ENCODE data around the gene SLC38A10.

Gene SLC38A10

DNA sequence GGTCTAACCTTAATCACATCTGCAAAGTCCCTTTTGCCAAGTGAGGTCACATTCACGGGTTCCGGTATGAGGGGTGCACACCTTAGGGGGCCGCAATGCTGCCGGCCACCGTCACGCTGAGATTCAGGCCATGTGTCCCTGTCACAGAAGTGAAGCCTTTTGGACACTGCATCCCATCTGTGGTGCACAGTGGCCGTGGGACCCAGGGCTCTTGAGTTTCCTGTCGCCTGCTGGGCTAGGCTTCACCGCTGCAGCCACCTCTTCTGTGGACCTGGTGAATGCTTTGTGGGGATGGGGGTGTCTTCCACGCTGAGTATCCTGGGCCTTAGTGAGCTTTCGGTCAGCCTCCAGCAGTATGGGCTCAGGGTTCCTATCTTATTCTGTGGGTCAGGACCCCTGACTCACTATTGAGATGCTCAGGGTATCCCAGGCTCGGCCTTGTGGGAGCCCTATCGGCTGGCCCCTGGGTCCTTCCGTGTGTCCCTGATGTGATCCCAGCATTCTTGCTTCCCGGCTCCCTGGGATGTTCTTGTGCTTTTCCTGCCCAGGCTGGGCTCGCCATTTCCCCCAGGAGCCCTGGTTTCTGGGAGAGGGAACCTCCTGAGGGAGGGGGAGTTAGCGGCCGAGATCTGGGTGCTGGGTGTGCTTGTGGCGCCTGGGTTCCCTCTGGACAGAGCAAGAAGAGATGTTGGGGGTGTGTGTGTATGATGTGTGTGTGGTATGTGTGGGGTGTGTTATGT, 4.9 kb upstream of the SLC38A10 start:
- Histone ChIP-seq H4K8ac (ENCODE audit: low read depth, low read length) (no peak overlapping the region), H2AK5ac (ENCODE audit: low read length) (no peak overlapping the region), H3K4me3 (ENCODE audit: low read length) (no peak overlapping the region), H3K18ac (ENCODE audit: low read length) (no peak overlapping the region), H3K4ac (ENCODE audit: low read depth, low read length) (no peak overlapping the region), H3K79me2 (ENCODE audit: control insufficient read depth, insufficient read depth, low read length) (no peaks in the 10 kb centered on the region), H3K4me2 (ENCODE audit: low read length) (no peak overlapping the region), H3K23ac (ENCODE audit: low read length) (no peak overlapping the region), H2BK5ac (ENCODE audit: low read length) (no peak overlapping the region), H4K5ac (ENCODE audit: low read length) (no peak overlapping the region), H3K56ac (ENCODE audit: low read length) (no peak overlapping the region), H2BK15ac (replicated peaks; ENCODE audit: low read depth) (no peak overlapping the region), H3K27me3 (ENCODE audit: insufficient read depth, low read length, poor library complexity) (no peaks in the 10 kb centered on the region), H3K79me1 (ENCODE audit: low read length) (no peaks in the 10 kb centered on the region), H3K9ac (ENCODE audit: low read length) (no peak overlapping the region), H3K4me1 (ENCODE audit: control insufficient read depth, low read depth, low read length) (peaks cover 2% of the 10 kb centered on the region), H3K27ac (ENCODE audit: low read depth, low read length) (no peak overlapping the region), H2BK120ac (ENCODE audit: low read depth, low read length) (no peak overlapping the region), H3K36me3 (ENCODE audit: control insufficient read depth, insufficient read depth, low read length) (no peaks in the 10 kb centered on the region)
- no CpG with 5 or more reads among the region's 19 CpGs for WGBS (ENCODE audit: extremely low coverage, insufficient coverage, low lambda C conversion rate)
- DNase-seq = no peak

DNA sequence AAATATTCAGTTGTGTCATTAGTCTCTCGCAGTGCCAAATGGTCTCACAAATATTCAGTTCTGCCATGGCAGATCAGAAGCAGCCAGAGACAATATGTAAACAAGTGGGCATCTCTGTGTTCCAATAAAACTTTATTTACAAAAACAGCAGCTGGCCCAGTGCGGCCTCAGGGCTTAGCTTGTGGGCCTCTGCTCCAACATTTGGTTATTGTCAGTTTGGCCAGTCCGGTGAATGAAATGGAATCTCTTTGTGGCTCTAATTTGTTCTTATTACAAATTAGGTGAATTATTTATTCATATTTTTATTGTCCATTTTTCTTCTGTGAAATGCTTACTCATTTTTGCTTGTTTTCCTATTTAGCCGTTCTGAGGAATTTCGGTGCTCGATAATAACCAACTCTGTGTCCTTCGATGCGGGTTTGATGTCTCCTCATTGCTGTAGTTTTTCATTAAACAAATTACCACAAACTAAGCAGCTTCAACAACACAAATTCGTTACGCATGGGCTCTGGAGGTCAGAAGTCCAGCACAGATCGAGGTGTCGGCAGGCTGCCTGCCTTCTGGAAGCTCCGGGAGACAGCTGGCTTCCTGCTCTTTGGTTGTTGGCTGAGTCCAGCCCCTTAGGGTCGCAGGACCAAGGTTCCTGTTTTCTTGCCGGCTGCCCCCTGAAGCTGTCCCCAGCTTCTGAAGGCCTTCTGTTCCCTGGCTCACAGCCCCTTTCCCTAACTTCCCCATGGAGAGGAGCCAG, 4.1 kb upstream of the SLC38A10 start:
- H3K9ac ChIP-seq (ENCODE audit: low read length) = no peak overlapping the region
- H3K18ac ChIP-seq (ENCODE audit: low read length) = no peak overlapping the region
- H3K23ac ChIP-seq (ENCODE audit: low read length) = no peak overlapping the region
- H4K8ac ChIP-seq (ENCODE audit: low read depth, low read length) = no peak overlapping the region
- no peak overlapping the region for H3K4ac ChIP-seq (ENCODE audit: low read depth, low read length)
- peaks cover 3% of the 10 kb centered on the region for H3K79me2 ChIP-seq (ENCODE audit: control insufficient read depth, insufficient read depth, low read length)
- H3K4me1 ChIP-seq (ENCODE audit: control insufficient read depth, low read depth, low read length) = peaks cover 3% of the 10 kb centered on the region
- H3K27ac ChIP-seq (ENCODE audit: low read depth, low read length) = no peak overlapping the region
- H3K27me3 ChIP-seq (ENCODE audit: insufficient read depth, low read length, poor library complexity) = no peaks in the 10 kb centered on the region
- no peak overlapping the region for H2BK15ac ChIP-seq (replicated peaks; ENCODE audit: low read depth)
- DNase-seq = no peak
- no peak overlapping the region for H3K4me3 ChIP-seq (ENCODE audit: low read length)
- H2BK120ac ChIP-seq (ENCODE audit: low read depth, low read length) = no peak overlapping the region
- no peaks in the 10 kb centered on the region for H3K36me3 ChIP-seq (ENCODE audit: control insufficient read depth, insufficient read depth, low read length)
- H2BK5ac ChIP-seq (ENCODE audit: low read length) = no peak overlapping the region
- no peak overlapping the region for H4K5ac ChIP-seq (ENCODE audit: low read length)
- no CpG with 5 or more reads among the region's 15 CpGs for WGBS (ENCODE audit: extremely low coverage, insufficient coverage, low lambda C conversion rate)
- peaks cover 1% of the 10 kb centered on the region for H3K79me1 ChIP-seq (ENCODE audit: low read length)
- H2AK5ac ChIP-seq (ENCODE audit: low read length) = no peak overlapping the region
- H3K56ac ChIP-seq (ENCODE audit: low read length) = peak overlapping the region; percentile 7
- no peak overlapping the region for H3K4me2 ChIP-seq (ENCODE audit: low read length)

DNA sequence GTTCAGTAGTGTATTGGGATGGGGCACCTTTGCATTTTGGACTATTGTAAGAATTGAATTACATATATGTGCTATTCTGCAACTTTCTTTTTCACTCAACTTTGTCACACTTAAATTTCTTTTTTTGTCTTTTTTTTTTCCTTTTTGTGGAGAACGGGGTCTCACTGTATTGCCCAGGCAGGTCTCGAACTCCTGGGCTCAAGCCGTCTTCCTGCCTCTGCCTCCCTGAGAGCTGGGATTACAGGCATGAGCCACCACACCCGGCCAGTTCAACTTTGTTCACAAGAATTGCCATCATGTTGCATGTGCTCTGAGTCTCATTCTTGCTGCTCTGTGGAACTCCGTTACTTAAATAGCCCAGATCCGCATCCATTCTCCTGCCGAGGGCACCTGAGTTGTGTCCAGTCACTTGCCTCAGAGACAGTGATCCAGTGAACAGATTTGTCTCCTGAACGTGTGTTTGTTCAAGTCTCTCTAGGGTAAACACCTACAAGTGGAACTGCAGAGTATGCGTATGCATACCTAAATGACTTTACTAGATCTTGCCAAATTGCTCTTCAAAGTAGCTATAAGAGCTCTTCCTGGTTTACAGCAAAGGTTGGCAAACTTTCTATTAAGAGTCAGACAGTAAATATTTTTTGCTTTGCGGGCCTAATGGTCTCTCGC, 3.4 kb upstream of the SLC38A10 start:
- Histone ChIP-seq H2BK5ac (ENCODE audit: low read length) (no peak overlapping the region), H2AK5ac (ENCODE audit: low read length) (no peak overlapping the region), H4K8ac (ENCODE audit: low read depth, low read length) (no peak overlapping the region), H3K79me1 (ENCODE audit: low read length) (peaks cover 2% of the 10 kb centered on the region), H2BK15ac (replicated peaks; ENCODE audit: low read depth) (no peak overlapping the region), H2BK120ac (ENCODE audit: low read depth, low read length) (no peak overlapping the region), H3K4ac (ENCODE audit: low read depth, low read length) (no peak overlapping the region), H3K36me3 (ENCODE audit: control insufficient read depth, insufficient read depth, low read length) (no peaks in the 10 kb centered on the region), H3K56ac (ENCODE audit: low read length) (no peak overlapping the region), H3K4me1 (ENCODE audit: control insufficient read depth, low read depth, low read length) (peaks cover 3% of the 10 kb centered on the region), H3K27me3 (ENCODE audit: insufficient read depth, low read length, poor library complexity) (no peaks in the 10 kb centered on the region), H3K9ac (ENCODE audit: low read length) (no peak overlapping the region), H3K4me3 (ENCODE audit: low read length) (no peak overlapping the region), H3K18ac (ENCODE audit: low read length) (no peak overlapping the region), H4K5ac (ENCODE audit: low read length) (no peak overlapping the region), H3K23ac (ENCODE audit: low read length) (no peak overlapping the region), H3K4me2 (ENCODE audit: low read length) (no peak overlapping the region), H3K79me2 (ENCODE audit: control insufficient read depth, insufficient read depth, low read length) (peaks cover 3% of the 10 kb centered on the region), H3K27ac (ENCODE audit: low read depth, low read length) (no peak overlapping the region)
- WGBS (ENCODE audit: extremely low coverage, insufficient coverage, low lambda C conversion rate) = no CpG with 5 or more reads among the region's 11 CpGs
- no peak for DNase-seq

DNA sequence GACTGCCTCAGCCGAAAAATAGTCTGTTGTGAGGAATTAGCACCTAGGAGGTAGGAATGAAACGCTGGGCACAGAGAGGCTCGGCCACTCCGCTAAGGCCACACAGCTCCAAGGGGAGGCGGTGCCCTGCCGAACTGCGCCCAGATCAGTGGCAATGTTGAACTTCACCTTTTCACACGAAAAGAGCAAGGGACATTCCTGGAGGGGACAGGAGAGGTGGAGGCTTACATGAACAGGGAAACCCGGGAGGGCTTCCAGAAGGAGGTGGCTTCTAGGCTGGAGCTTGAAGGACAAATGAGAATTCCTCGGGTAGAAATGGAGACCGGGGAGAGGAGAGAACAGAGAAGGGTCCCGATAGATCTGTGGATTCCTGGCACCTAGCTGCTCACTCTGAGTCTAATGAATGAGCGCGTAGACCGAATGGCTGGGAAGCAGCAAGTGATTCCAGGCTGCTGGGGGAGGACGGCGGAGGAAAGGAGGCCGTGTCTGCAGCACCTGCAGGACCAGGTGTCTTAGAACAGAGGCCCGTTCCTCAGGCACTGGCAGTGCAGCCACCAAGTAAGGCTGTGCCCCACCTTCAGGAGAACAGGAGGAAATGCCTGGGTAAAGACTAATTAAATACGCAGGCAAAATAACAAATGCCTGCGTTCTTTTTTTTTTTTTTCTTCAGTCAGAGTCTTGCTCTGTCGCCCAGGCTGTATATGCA, 722 bp upstream of the SLC38A10 start:
- H4K5ac ChIP-seq (ENCODE audit: low read length) = no peak overlapping the region
- H3K9ac ChIP-seq (ENCODE audit: low read length) = peak overlapping the region; percentile 94
- H3K4me1 ChIP-seq (ENCODE audit: control insufficient read depth, low read depth, low read length) = peaks cover 3% of the 10 kb centered on the region
- no peak overlapping the region for H3K27ac ChIP-seq (ENCODE audit: low read depth, low read length)
- peak overlapping the region; percentile 80 for H3K23ac ChIP-seq (ENCODE audit: low read length)
- H2AK5ac ChIP-seq (ENCODE audit: low read length) = no peak overlapping the region
- DNase-seq = peak; percentile 87
- peak overlapping the region; percentile 96 for H3K56ac ChIP-seq (ENCODE audit: low read length)
- H3K4ac ChIP-seq (ENCODE audit: low read depth, low read length) = no peak overlapping the region
- peak overlapping the region; percentile 96 for H3K4me2 ChIP-seq (ENCODE audit: low read length)
- no peak overlapping the region for H2BK120ac ChIP-seq (ENCODE audit: low read depth, low read length)
- peaks cover 4% of the 10 kb centered on the region for H3K79me1 ChIP-seq (ENCODE audit: low read length)
- peak overlapping the region; percentile 88 for H3K4me3 ChIP-seq (ENCODE audit: low read length)
- H2BK15ac ChIP-seq (replicated peaks; ENCODE audit: low read depth) = no peak overlapping the region
- H3K36me3 ChIP-seq (ENCODE audit: control insufficient read depth, insufficient read depth, low read length) = no peaks in the 10 kb centered on the region
- H3K79me2 ChIP-seq (ENCODE audit: control insufficient read depth, insufficient read depth, low read length) = peaks cover 5% of the 10 kb centered on the region
- H3K18ac ChIP-seq (ENCODE audit: low read length) = peak overlapping the region; percentile 55
- H3K27me3 ChIP-seq (ENCODE audit: insufficient read depth, low read length, poor library complexity) = no peaks in the 10 kb centered on the region
- no peak overlapping the region for H2BK5ac ChIP-seq (ENCODE audit: low read length)
- H4K8ac ChIP-seq (ENCODE audit: low read depth, low read length) = peak overlapping the region; percentile 42
- WGBS (ENCODE audit: extremely low coverage, insufficient coverage, low lambda C conversion rate) = no CpG with 5 or more reads among the region's 22 CpGs

DNA sequence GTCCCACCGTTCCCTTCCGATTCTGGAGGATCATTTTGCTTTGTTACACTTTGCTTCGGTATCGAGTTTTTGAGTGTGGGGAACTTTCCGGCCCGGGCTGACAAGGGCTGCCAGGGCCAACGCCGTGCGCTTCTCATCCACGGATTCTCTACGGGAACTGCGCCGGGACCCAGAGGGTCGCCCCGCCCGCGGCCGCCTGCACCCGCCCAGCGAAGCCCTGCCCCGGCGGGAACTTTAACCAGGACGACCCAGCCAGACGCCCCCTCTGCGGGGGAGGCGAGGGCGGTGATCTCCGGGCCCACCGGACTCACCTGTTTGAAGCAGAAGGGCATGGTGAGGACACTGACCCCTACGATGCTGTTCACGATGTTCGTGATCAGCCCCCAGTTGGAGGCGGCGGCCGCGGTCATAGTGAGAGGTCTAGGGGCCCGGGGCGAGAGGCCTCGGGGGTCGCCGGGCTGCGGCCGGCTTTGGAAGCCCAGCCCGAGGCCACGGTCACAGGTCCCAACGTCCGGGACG, 536 bp downstream of the SLC38A10 start:
- Histone ChIP-seq H3K27ac (ENCODE audit: low read depth, low read length) (peak overlapping the region; percentile 43), H3K23ac (ENCODE audit: low read length) (peak overlapping the region; percentile 66), H3K4me1 (ENCODE audit: control insufficient read depth, low read depth, low read length) (peaks cover 3% of the 10 kb centered on the region), H2BK120ac (ENCODE audit: low read depth, low read length) (no peak overlapping the region), H3K36me3 (ENCODE audit: control insufficient read depth, insufficient read depth, low read length) (no peaks in the 10 kb centered on the region), H3K4me3 (ENCODE audit: low read length) (peak overlapping the region; percentile 90), H4K5ac (ENCODE audit: low read length) (no peak overlapping the region), H3K4ac (ENCODE audit: low read depth, low read length) (peak overlapping the region; percentile 65), H3K56ac (ENCODE audit: low read length) (peak overlapping the region; percentile 94), H3K18ac (ENCODE audit: low read length) (peak overlapping the region; percentile 75), H3K27me3 (ENCODE audit: insufficient read depth, low read length, poor library complexity) (no peaks in the 10 kb centered on the region), H3K4me2 (ENCODE audit: low read length) (peak overlapping the region; percentile 79), H2BK15ac (replicated peaks; ENCODE audit: low read depth) (no peak overlapping the region), H3K9ac (ENCODE audit: low read length) (peak overlapping the region; percentile 93), H3K79me1 (ENCODE audit: low read length) (peaks cover 12% of the 10 kb centered on the region), H4K8ac (ENCODE audit: low read depth, low read length) (no peak overlapping the region), H3K79me2 (ENCODE audit: control insufficient read depth, insufficient read depth, low read length) (peaks cover 13% of the 10 kb centered on the region), H2BK5ac (ENCODE audit: low read length) (no peak overlapping the region), H2AK5ac (ENCODE audit: low read length) (no peak overlapping the region)
- DNase-seq = no peak
- no CpG with 5 or more reads among the region's 48 CpGs for WGBS (ENCODE audit: extremely low coverage, insufficient coverage, low lambda C conversion rate)

Data from mesendoderm (in vitro differentiated cells).